ENCODE data around the gene MYOT.
A peak's percentile ranks its signal among the peaks of the same experiment; 100 is the strongest.
"Not testable (repeated sequence)": the region's sequence is repeated elsewhere in the genome, so short reads cannot be mapped to it uniquely, and the experiment has no call there.

The MYOT gene

GRCh38 chr5:137838976-137839375 is 28.7 kb upstream of the MYOT start:
- Mint-ChIP-seq H3K4me3 (no peak overlapping the region), H3K9me3 (no peaks in the 10 kb centered on the region), H3K4me1 (no peaks in the 10 kb centered on the region), H3K36me3 (peaks cover 3% of the 10 kb centered on the region), H3K27ac (no peak overlapping the region), H3K27me3 (no peaks in the 10 kb centered on the region)

- H3K27me3 Mint-ChIP-seq = no peaks in the 10 kb centered on the region
- no peak overlapping the region for H3K27ac Mint-ChIP-seq
- H3K4me3 Mint-ChIP-seq = no peak overlapping the region
- H3K9me3 Mint-ChIP-seq = no peaks in the 10 kb centered on the region
- peaks cover 4% of the 10 kb centered on the region for H3K4me1 Mint-ChIP-seq
- H3K36me3 Mint-ChIP-seq = peaks cover 10% of the 10 kb centered on the region
Observed at GRCh38 chr5:137842296-137842695, 25.4 kb upstream of the MYOT start.

GRCh38 chr5:137843676-137844299 is 23.9 kb upstream of the MYOT start:
- no peaks in the 10 kb centered on the region for H3K27me3 Mint-ChIP-seq
- H3K4me1 Mint-ChIP-seq = peaks cover 4% of the 10 kb centered on the region
- no peak overlapping the region for H3K4me3 Mint-ChIP-seq
- no peak overlapping the region for H3K27ac Mint-ChIP-seq
- H3K36me3 Mint-ChIP-seq = peaks cover 10% of the 10 kb centered on the region
- no peaks in the 10 kb centered on the region for H3K9me3 Mint-ChIP-seq

- Mint-ChIP-seq H3K27ac (no peak overlapping the region), H3K4me3 (no peak overlapping the region), H3K4me1 (peaks cover 4% of the 10 kb centered on the region), H3K27me3 (no peaks in the 10 kb centered on the region), H3K9me3 (no peaks in the 10 kb centered on the region), H3K36me3 (peaks cover 8% of the 10 kb centered on the region)
Observed at GRCh38 chr5:137845472-137845871, 22.2 kb upstream of the MYOT start.

- Mint-ChIP-seq H3K4me3 (no peak overlapping the region), H3K27ac (no peak overlapping the region), H3K36me3 (peaks cover 11% of the 10 kb centered on the region), H3K9me3 (no peaks in the 10 kb centered on the region), H3K27me3 (no peaks in the 10 kb centered on the region), H3K4me1 (peaks cover 4% of the 10 kb centered on the region)
Observed at GRCh38 chr5:137847687-137848086, 20.0 kb upstream of the MYOT start.

GRCh38 chr5:137853165-137853564 is 14.5 kb upstream of the MYOT start:
- H3K36me3 Mint-ChIP-seq, H3K27ac Mint-ChIP-seq, H3K4me3 Mint-ChIP-seq, H3K27me3 Mint-ChIP-seq, H3K9me3 Mint-ChIP-seq: not testable (repeated sequence)
- H3K4me1 Mint-ChIP-seq = peaks cover 13% of the 10 kb centered on the region

GRCh38 chr5:137856201-137856600 is 11.5 kb upstream of the MYOT start:
- H3K27ac Mint-ChIP-seq = no peak overlapping the region
- no peaks in the 10 kb centered on the region for H3K27me3 Mint-ChIP-seq
- H3K36me3 Mint-ChIP-seq = peaks cover 3% of the 10 kb centered on the region
- H3K4me1 Mint-ChIP-seq = peaks cover 18% of the 10 kb centered on the region
- no peaks in the 10 kb centered on the region for H3K9me3 Mint-ChIP-seq
- no peak overlapping the region for H3K4me3 Mint-ChIP-seq

GRCh38 chr5:137856916-137857862 is 10.5 kb upstream of the MYOT start:
- Mint-ChIP-seq H3K4me3 (no peak overlapping the region), H3K27ac (no peak overlapping the region), H3K9me3 (no peaks in the 10 kb centered on the region), H3K4me1 (peaks cover 25% of the 10 kb centered on the region), H3K27me3 (peaks cover 2% of the 10 kb centered on the region), H3K36me3 (peaks cover 7% of the 10 kb centered on the region)

- peak overlapping the region; percentile 66 for H3K4me3 Mint-ChIP-seq
- H3K27me3 Mint-ChIP-seq = peaks cover 2% of the 10 kb centered on the region
- no peaks in the 10 kb centered on the region for H3K9me3 Mint-ChIP-seq
- peaks cover 25% of the 10 kb centered on the region for H3K4me1 Mint-ChIP-seq
- peaks cover 4% of the 10 kb centered on the region for H3K36me3 Mint-ChIP-seq
- H3K27ac Mint-ChIP-seq = no peak overlapping the region
Observed at GRCh38 chr5:137858223-137858916, 9.3 kb upstream of the MYOT start.

GRCh38 chr5:137858954-137859353 is 8.7 kb upstream of the MYOT start:
- Mint-ChIP-seq H3K27me3 (peaks cover 2% of the 10 kb centered on the region), H3K4me1 (peaks cover 25% of the 10 kb centered on the region), H3K27ac (no peak overlapping the region), H3K9me3 (no peaks in the 10 kb centered on the region), H3K36me3 (peaks cover 4% of the 10 kb centered on the region), H3K4me3 (no peak overlapping the region)

GRCh38 chr5:137862251-137862650 is 5.4 kb upstream of the MYOT start:
- H3K4me3 Mint-ChIP-seq = no peak overlapping the region
- peaks cover 21% of the 10 kb centered on the region for H3K4me1 Mint-ChIP-seq
- H3K36me3 Mint-ChIP-seq = peaks cover 4% of the 10 kb centered on the region
- peaks cover 2% of the 10 kb centered on the region for H3K27me3 Mint-ChIP-seq
- no peak overlapping the region for H3K27ac Mint-ChIP-seq
- no peaks in the 10 kb centered on the region for H3K9me3 Mint-ChIP-seq

- not testable (repeated sequence) for H3K4me1 Mint-ChIP-seq, H3K27me3 Mint-ChIP-seq, H3K36me3 Mint-ChIP-seq, H3K9me3 Mint-ChIP-seq, H3K27ac Mint-ChIP-seq, H3K4me3 Mint-ChIP-seq
Observed at GRCh38 chr5:137863653-137864052, 4.0 kb upstream of the MYOT start.

GRCh38 chr5:137866541-137867388 is 895 bp upstream of the MYOT start:
- Mint-ChIP-seq H3K9me3 (no peaks in the 10 kb centered on the region), H3K4me1 (peaks cover 4% of the 10 kb centered on the region), H3K27ac (no peak overlapping the region), H3K4me3 (no peak overlapping the region), H3K36me3 (peaks cover 3% of the 10 kb centered on the region), H3K27me3 (peaks cover 2% of the 10 kb centered on the region)

- Mint-ChIP-seq H3K27me3 (no peaks in the 10 kb centered on the region), H3K9me3 (no peaks in the 10 kb centered on the region), H3K36me3 (no peaks in the 10 kb centered on the region)
Observed at GRCh38 chr5:137870647-137871339, 3.1 kb downstream of the MYOT start.

GRCh38 chr5:137871571-137871970 is 3.9 kb downstream of the MYOT start:
- Mint-ChIP-seq H3K27ac (no peak overlapping the region), H3K36me3 (no peaks in the 10 kb centered on the region), H3K4me3 (no peak overlapping the region), H3K9me3 (no peaks in the 10 kb centered on the region), H3K27me3 (no peaks in the 10 kb centered on the region), H3K4me1 (no peaks in the 10 kb centered on the region)

More at GRCh38 chr5:137870647-137871339, 3.1 kb downstream of the MYOT start:
- no peak overlapping the region for H3K4me3 Mint-ChIP-seq
- no peak overlapping the region for H3K27ac Mint-ChIP-seq
- H3K4me1 Mint-ChIP-seq = no peaks in the 10 kb centered on the region

Data from activated naive CD4-positive, alpha-beta T cell treated with anti-CD3 and anti-CD28 coated beads, Interleukin-2, amount 50 U/mL, for 24 hours (primary cell).